Measurements from ENCODE around the gene SSU72. TPM values are rescaled to one million over a fixed set of nuclear protein-coding genes. Genes with fewer than 3 reads are reported as not detected.

SSU72 gene
- polyA plus RNA-seq, 1 donor (not counting 4 experiments of a cell fraction or from before 2014, with no cell fraction given), result 79.7 TPM

- Histone ChIP-seq H2AFZ (ENCODE audit: control insufficient read depth, low read length) (no peak overlapping the region), H3K36me3 (ENCODE audit: control insufficient read depth in 2 of 2, extremely low read depth in 1 of 2, insufficient read depth in 2 of 2, low read length in 2 of 2) (peaks cover 0 to 13% of the 10 kb centered on the region in 2 experiments), H3K9me3 (ENCODE audit: control insufficient read depth, low read depth, low read length) (no peaks in the 10 kb centered on the region), H3K27me3 (ENCODE audit: control insufficient read depth, extremely low read depth, insufficient read depth, low read length) (no peaks in the 10 kb centered on the region), H4K20me1 (ENCODE audit: control insufficient read depth, extremely low read depth, insufficient read depth, low read length) (peaks cover 14% of the 10 kb centered on the region), H3K79me2 (ENCODE audit: control insufficient read depth, insufficient read depth, low read length) (peaks cover 45% of the 10 kb centered on the region), H3K4me2 (ENCODE audit: control insufficient read depth, extremely low read depth, insufficient read depth, low read depth, low read length) (no peak overlapping the region), H3K9me1 (ENCODE audit: control insufficient read depth, extremely low read depth, insufficient read depth, low read length) (peaks cover 2% of the 10 kb centered on the region), H3K4me3 (ENCODE audit: control insufficient read depth in 2 of 3, extremely low read depth in 1 of 3, insufficient read depth in 2 of 3, low read depth in 1 of 3, low read length in 3 of 3) (no peak overlapping the region), H3K9ac (ENCODE audit: control insufficient read depth, extremely low read depth, insufficient read depth, low read length) (no peak overlapping the region), H3K27ac (ENCODE audit: control insufficient read depth, insufficient read depth, low read length) (no peak overlapping the region), H3K4me1 (ENCODE audit: control insufficient read depth, extremely low read depth, insufficient read depth, low read length) (peaks cover 9% of the 10 kb centered on the region)
- dilution Hi-C loops (cut with MboI; ENCODE audit: extremely low pct_ligation_motif_present, low sequenced_read_pairs), result no loop called here
- DNase-seq (ENCODE audit: low read depth, low spot score) (no peak), FAIRE-seq (no peak)
- TF ChIP-seq EZH2 (IDR thresholded peaks at IDR 0.05; ENCODE audit: low read length), result no peak
- TF ChIP-seq, protein P1, sequence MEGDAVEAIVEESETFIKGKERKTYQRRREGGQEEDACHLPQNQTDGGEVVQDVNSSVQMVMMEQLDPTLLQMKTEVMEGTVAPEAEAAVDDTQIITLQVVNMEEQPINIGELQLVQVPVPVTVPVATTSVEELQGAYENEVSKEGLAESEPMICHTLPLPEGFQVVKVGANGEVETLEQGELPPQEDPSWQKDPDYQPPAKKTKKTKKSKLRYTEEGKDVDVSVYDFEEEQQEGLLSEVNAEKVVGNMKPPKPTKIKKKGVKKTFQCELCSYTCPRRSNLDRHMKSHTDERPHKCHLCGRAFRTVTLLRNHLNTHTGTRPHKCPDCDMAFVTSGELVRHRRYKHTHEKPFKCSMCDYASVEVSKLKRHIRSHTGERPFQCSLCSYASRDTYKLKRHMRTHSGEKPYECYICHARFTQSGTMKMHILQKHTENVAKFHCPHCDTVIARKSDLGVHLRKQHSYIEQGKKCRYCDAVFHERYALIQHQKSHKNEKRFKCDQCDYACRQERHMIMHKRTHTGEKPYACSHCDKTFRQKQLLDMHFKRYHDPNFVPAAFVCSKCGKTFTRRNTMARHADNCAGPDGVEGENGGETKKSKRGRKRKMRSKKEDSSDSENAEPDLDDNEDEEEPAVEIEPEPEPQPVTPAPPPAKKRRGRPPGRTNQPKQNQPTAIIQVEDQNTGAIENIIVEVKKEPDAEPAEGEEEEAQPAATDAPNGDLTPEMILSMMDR (optimal IDR thresholded peaks at IDR 0.05 in 1 of 3, IDR thresholded peaks at IDR 0.05 in 1 of 3, conservative IDR thresholded peaks at IDR 0.05 in 1 of 3; ENCODE audit: extremely low read depth in 1 of 3, insufficient read depth in 2 of 3, low read length in 3 of 3), result no peak
These were observed 22.4 kb downstream of the SSU72 start for GRCh38 chr1:1552263-1552639.

GRCh38 chr1:1551524-1552262 lies 23.0 kb downstream of the SSU72 start:
- dilution Hi-C loops (cut with MboI; ENCODE audit: extremely low pct_ligation_motif_present, low sequenced_read_pairs), result no loop called here

More at GRCh38 chr1:1551524-1552262, 23.0 kb downstream of the SSU72 start:
- DNase-seq (ENCODE audit: low read depth, low spot score), result no peak
- no peaks in the 10 kb centered on the region for H3K9me3 ChIP-seq (ENCODE audit: control insufficient read depth, low read depth, low read length)
- H3K9ac ChIP-seq (ENCODE audit: control insufficient read depth, extremely low read depth, insufficient read depth, low read length), result no peak overlapping the region
- no peak for FAIRE-seq
- peaks cover 14% of the 10 kb centered on the region for H4K20me1 ChIP-seq (ENCODE audit: control insufficient read depth, extremely low read depth, insufficient read depth, low read length)
- peaks cover 2% of the 10 kb centered on the region for H3K9me1 ChIP-seq (ENCODE audit: control insufficient read depth, extremely low read depth, insufficient read depth, low read length)
- no peak overlapping the region for H3K4me3 ChIP-seq (ENCODE audit: control insufficient read depth in 2 of 3, extremely low read depth in 1 of 3, insufficient read depth in 2 of 3, low read depth in 1 of 3, low read length in 3 of 3)
- no peak for TF ChIP-seq EZH2 (IDR thresholded peaks at IDR 0.05; ENCODE audit: low read length)
- TF ChIP-seq, protein P1 (optimal IDR thresholded peaks at IDR 0.05 in 1 of 3, IDR thresholded peaks at IDR 0.05 in 1 of 3, conservative IDR thresholded peaks at IDR 0.05 in 1 of 3; ENCODE audit: extremely low read depth in 1 of 3, insufficient read depth in 2 of 3, low read length in 3 of 3), result no peak
- no peak overlapping the region for H3K27ac ChIP-seq (ENCODE audit: control insufficient read depth, insufficient read depth, low read length)
- H3K79me2 ChIP-seq (ENCODE audit: control insufficient read depth, insufficient read depth, low read length), result peaks cover 45% of the 10 kb centered on the region
- H2AFZ ChIP-seq (ENCODE audit: control insufficient read depth, low read length), result no peak overlapping the region
- H3K27me3 ChIP-seq (ENCODE audit: control insufficient read depth, extremely low read depth, insufficient read depth, low read length), result no peaks in the 10 kb centered on the region
- H3K4me1 ChIP-seq (ENCODE audit: control insufficient read depth, extremely low read depth, insufficient read depth, low read length), result peaks cover 9% of the 10 kb centered on the region
- H3K36me3 ChIP-seq (ENCODE audit: control insufficient read depth in 2 of 2, extremely low read depth in 1 of 2, insufficient read depth in 2 of 2, low read length in 2 of 2), result peaks cover 0 to 17% of the 10 kb centered on the region in 2 experiments
- H3K4me2 ChIP-seq (ENCODE audit: control insufficient read depth, extremely low read depth, insufficient read depth, low read depth, low read length), result no peak overlapping the region

All from keratinocyte (primary cell).